ENCODE data around the gene FRMD4A.

- TF ChIP-seq, protein P1, sequence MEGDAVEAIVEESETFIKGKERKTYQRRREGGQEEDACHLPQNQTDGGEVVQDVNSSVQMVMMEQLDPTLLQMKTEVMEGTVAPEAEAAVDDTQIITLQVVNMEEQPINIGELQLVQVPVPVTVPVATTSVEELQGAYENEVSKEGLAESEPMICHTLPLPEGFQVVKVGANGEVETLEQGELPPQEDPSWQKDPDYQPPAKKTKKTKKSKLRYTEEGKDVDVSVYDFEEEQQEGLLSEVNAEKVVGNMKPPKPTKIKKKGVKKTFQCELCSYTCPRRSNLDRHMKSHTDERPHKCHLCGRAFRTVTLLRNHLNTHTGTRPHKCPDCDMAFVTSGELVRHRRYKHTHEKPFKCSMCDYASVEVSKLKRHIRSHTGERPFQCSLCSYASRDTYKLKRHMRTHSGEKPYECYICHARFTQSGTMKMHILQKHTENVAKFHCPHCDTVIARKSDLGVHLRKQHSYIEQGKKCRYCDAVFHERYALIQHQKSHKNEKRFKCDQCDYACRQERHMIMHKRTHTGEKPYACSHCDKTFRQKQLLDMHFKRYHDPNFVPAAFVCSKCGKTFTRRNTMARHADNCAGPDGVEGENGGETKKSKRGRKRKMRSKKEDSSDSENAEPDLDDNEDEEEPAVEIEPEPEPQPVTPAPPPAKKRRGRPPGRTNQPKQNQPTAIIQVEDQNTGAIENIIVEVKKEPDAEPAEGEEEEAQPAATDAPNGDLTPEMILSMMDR (IDR thresholded peaks at IDR 0.05; ENCODE audit: borderline replicate concordance, extremely low read depth, low read length, poor library complexity, severe bottlenecking): no peak
- TF ChIP-seq EZH2 (IDR thresholded peaks at IDR 0.05; ENCODE audit: borderline replicate concordance, low read depth, low read length, severe bottlenecking): no peak
Measured at GRCh38 chr10:13950543-13950939, 380.2 kb downstream of the FRMD4A start.
